22Rv1 (cell line): ENCODE data around the gene RCBTB1.

ENCODE experiments used
- ZFX ChIP-seq: fragments of 450-650 bp; IDR thresholded peaks from 2 replicates; pipeline ENCODE4 v1.6.1; 2017; ENCODE audit warnings: antibody characterized with exemption, borderline replicate concordance
- TF ChIP-seq, protein P1 (sequence below): fragments of 450-650 bp; IDR thresholded peaks from 2 replicates; pipeline ENCODE4 v1.5.1; 2017; ENCODE audit warnings: mild to moderate bottlenecking

DNA sequence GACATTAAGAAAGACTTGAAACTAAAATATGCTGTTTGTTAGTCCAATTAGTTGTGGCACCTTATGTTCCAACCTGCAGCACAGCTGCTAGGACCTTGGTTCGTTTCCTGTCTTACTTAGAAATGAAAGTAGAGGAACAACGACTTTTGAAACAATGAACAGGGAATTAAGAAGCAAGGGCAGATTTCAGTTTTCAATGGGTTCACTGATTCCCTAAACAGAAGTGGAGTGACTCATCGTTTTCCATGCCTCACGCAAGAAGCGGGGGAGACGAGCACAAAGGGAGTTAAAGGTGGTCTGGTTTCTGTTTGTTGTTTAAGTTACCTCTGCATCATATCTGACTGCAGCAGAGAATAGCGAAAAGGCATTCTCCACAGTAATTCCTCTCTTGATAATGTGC lies 44.8 kb downstream of the RCBTB1 start:
- TF ChIP-seq, protein P1, sequence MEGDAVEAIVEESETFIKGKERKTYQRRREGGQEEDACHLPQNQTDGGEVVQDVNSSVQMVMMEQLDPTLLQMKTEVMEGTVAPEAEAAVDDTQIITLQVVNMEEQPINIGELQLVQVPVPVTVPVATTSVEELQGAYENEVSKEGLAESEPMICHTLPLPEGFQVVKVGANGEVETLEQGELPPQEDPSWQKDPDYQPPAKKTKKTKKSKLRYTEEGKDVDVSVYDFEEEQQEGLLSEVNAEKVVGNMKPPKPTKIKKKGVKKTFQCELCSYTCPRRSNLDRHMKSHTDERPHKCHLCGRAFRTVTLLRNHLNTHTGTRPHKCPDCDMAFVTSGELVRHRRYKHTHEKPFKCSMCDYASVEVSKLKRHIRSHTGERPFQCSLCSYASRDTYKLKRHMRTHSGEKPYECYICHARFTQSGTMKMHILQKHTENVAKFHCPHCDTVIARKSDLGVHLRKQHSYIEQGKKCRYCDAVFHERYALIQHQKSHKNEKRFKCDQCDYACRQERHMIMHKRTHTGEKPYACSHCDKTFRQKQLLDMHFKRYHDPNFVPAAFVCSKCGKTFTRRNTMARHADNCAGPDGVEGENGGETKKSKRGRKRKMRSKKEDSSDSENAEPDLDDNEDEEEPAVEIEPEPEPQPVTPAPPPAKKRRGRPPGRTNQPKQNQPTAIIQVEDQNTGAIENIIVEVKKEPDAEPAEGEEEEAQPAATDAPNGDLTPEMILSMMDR, result no peak
- TF ChIP-seq ZFX, result no peak
